IgD-negative memory B cell (primary cell): ENCODE measurements around the gene WDR11. TPM values are rescaled to one million over a fixed set of nuclear protein-coding genes. Genes with fewer than 3 reads are reported as not detected.

Experiments
- H3K27ac Mint-ChIP-seq, 3 donors: one replicate each; pipeline ENCODE4 v1.8.0; 2020 to 2022; ENCODE audit warnings: mild to moderate bottlenecking in 3 of 3, mixed read lengths in 3 of 3, moderate library complexity in 1 of 3
- H3K27me3 Mint-ChIP-seq: one replicate; pipeline ENCODE4 v1.8.0; 2021; ENCODE audit warnings: mixed read lengths
- H3K36me3 Mint-ChIP-seq: one replicate; pipeline ENCODE4 v1.8.0; 2020; ENCODE audit warnings: mild to moderate bottlenecking, mixed read lengths
- H3K4me1 Mint-ChIP-seq, 3 donors: one replicate each; pipeline ENCODE4 v1.8.0; 2020 to 2022; ENCODE audit warnings: mixed read lengths in 3 of 3, mild to moderate bottlenecking in 1 of 3
- H3K4me3 Mint-ChIP-seq, 4 donors: one replicate each; pipeline ENCODE4 v1.8.0; 2020 to 2022; ENCODE audit warnings: mild to moderate bottlenecking in 4 of 4, mixed read lengths in 4 of 4, moderate library complexity in 3 of 4
- H3K9me3 Mint-ChIP-seq, 3 donors: one replicate each; pipeline ENCODE4 v1.8.0; 2020 to 2021; ENCODE audit warnings: mixed read lengths in 3 of 3, mild to moderate bottlenecking in 1 of 3
- polyA plus RNA-seq: library from polyadenylated mRNA; unstranded; fragments of 300-500 nt; fragmentation: Illumina TruSeq; gene quantifications from one replicate; pipeline ENCODE4 v1.2.3, GENCODE V29; 2021

Gene WDR11, protein sequence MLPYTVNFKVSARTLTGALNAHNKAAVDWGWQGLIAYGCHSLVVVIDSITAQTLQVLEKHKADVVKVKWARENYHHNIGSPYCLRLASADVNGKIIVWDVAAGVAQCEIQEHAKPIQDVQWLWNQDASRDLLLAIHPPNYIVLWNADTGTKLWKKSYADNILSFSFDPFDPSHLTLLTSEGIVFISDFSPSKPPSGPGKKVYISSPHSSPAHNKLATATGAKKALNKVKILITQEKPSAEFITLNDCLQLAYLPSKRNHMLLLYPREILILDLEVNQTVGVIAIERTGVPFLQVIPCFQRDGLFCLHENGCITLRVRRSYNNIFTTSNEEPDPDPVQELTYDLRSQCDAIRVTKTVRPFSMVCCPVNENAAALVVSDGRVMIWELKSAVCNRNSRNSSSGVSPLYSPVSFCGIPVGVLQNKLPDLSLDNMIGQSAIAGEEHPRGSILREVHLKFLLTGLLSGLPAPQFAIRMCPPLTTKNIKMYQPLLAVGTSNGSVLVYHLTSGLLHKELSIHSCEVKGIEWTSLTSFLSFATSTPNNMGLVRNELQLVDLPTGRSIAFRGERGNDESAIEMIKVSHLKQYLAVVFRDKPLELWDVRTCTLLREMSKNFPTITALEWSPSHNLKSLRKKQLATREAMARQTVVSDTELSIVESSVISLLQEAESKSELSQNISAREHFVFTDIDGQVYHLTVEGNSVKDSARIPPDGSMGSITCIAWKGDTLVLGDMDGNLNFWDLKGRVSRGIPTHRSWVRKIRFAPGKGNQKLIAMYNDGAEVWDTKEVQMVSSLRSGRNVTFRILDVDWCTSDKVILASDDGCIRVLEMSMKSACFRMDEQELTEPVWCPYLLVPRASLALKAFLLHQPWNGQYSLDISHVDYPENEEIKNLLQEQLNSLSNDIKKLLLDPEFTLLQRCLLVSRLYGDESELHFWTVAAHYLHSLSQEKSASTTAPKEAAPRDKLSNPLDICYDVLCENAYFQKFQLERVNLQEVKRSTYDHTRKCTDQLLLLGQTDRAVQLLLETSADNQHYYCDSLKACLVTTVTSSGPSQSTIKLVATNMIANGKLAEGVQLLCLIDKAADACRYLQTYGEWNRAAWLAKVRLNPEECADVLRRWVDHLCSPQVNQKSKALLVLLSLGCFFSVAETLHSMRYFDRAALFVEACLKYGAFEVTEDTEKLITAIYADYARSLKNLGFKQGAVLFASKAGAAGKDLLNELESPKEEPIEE
- polyA plus RNA-seq: 38.1 TPM

- Mint-ChIP-seq H3K27ac (peak within 1 kb of the TSS; percentile 97 to 99 (median 98)), H3K9me3 (peaks cover 0 to 9% (median 2%) of the 10 kb centered on the region in 3 donors), H3K36me3 (peaks cover 15% of the 10 kb centered on the region), H3K4me3 (peak within 1 kb of the TSS; percentile 95 to 99 (median 98)), H3K27me3 (no peaks in the 10 kb centered on the region), H3K4me1 (peaks cover 29 to 42% (median 34%) of the 10 kb centered on the region in 3 donors)
Measured at GRCh38 chr10:120850911-120851865, at the start of gene WDR11. WDR11 (plus strand) TSS chr10:120851362; CDS start chr10:120851421, 59 bp downstream.

DNA sequence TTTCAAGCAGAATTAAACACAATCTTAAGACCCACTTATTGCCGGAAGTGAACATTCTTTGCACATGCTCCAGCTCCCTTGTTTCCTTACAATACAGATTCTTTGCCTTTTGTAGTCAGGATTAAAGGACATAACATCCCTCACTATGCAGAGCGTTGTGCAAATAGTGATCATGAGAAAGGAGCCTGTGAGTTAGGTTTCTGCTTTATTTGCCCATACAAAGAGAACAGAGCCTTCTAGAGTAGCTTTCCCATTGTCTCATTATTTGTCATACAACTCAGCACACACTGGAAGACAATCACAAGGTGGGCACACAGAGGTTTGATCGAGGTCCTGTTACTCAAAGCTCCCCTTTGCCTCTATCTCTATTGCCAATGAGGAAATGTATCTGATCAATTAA is 48.2 kb upstream of the WDR11 start:
- Mint-ChIP-seq H3K4me3 (no peak overlapping the region), H3K4me1 (no peaks in the 10 kb centered on the region), H3K36me3 (peaks cover 6% of the 10 kb centered on the region), H3K27me3 (no peaks in the 10 kb centered on the region), H3K27ac (no peak overlapping the region), H3K9me3 (no peaks in the 10 kb centered on the region)

DNA sequence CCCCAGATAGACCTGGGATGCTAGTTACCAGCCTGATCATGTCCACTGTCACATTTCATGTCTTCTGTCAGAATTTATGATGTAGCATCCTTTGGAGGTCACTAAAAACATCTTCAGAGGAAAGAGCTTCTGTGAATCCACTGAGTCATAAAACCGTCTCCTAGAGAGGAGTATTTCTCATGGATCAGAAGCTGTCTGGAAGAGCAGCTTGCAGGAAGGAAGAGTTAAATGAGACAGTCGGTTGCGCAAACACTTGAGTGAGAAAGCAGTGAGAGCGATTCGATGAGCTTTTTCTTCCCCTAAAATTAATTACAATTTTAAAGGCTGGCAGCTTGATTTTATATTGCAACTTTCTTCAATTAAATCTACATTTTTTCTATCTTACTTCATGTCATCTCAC is 47.2 kb upstream of the WDR11 start:
- H3K27ac Mint-ChIP-seq: no peak overlapping the region

DNA sequence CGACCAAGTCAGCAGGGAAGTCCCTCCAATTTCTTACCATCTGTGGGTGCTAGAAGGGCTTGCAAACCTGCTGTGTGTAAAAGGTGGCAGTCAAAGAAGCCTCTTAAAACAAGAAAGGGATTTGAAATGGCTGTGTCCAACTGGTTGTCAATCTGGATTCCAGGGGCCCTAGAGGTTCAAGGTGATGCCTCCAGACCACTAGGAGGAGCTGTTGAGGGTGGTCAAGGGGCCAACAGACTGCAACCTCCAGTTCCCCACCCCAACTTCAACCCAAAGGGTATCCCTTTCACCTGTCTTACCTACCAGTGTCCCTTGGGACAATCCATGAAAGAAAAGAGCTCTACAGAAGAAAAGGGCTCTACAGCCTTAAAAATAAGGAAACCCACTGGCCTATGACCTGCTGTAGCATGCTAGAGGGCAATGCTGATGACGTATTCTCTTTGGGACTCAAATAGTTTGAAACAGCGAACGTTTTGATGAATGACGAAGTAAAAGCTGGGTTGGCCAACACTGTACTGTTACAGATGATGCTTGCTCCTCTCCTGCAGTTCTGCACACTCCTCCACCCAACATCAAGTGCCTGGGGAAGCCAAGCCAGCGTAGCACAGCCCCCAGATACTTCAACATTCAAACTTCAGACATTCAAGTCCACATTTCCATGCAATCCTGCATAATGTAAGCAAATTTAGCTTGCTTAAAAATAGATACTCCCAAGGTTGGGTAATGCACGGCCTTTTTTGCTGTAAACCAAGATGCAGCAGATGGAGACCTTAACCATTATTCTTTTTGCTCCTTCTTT is 45.9 kb upstream of the WDR11 start:
- Mint-ChIP-seq H3K4me3 (no peak overlapping the region), H3K27me3 (no peaks in the 10 kb centered on the region), H3K27ac (no peak overlapping the region), H3K4me1 (no peaks in the 10 kb centered on the region), H3K9me3 (no peaks in the 10 kb centered on the region), H3K36me3 (peaks cover 6% of the 10 kb centered on the region)

More for the DNA sequence above, 47.2 kb upstream of the WDR11 start:
- H3K36me3 Mint-ChIP-seq: peaks cover 6% of the 10 kb centered on the region
- no peaks in the 10 kb centered on the region for H3K9me3 Mint-ChIP-seq
- no peaks in the 10 kb centered on the region for H3K4me1 Mint-ChIP-seq
- H3K27me3 Mint-ChIP-seq: no peaks in the 10 kb centered on the region
- no peak overlapping the region for H3K4me3 Mint-ChIP-seq

- Mint-ChIP-seq H3K27ac (no peak overlapping the region), H3K36me3 (peaks cover 6% of the 10 kb centered on the region), H3K9me3 (no peaks in the 10 kb centered on the region), H3K4me1 (no peaks in the 10 kb centered on the region), H3K4me3 (no peak overlapping the region), H3K27me3 (no peaks in the 10 kb centered on the region)
Measured at GRCh38 chr10:120806081-120806480, 45.1 kb upstream of the WDR11 start.

- Mint-ChIP-seq H3K4me3 (no peak overlapping the region), H3K36me3 (no peaks in the 10 kb centered on the region), H3K9me3 (peaks cover 0 to 3% (median 0%) of the 10 kb centered on the region in 3 donors), H3K27me3 (no peaks in the 10 kb centered on the region), H3K4me1 (no peaks in the 10 kb centered on the region), H3K27ac (no peak overlapping the region)
Measured at GRCh38 chr10:120810298-120810697, 40.9 kb upstream of the WDR11 start.

DNA sequence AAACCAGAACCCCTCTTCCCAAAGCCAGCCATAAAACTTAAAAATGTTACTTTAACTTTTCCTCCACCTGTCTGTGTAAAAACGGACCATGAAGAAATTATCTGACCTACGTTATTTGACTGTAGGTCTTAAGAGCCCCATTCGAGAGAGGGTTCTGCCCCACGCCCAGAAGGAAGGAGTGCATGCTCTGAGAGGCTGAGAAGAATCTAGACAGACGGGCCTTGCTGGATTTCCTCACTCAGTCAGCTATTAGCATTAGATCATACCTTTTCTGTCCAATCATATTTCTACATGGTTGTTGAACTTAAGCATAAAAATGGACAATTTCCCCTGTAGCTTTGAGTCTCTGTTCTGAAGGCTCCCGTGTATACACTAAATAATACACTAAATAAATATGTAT is 38.1 kb upstream of the WDR11 start:
- Mint-ChIP-seq H3K4me3 (no peak overlapping the region), H3K36me3 (no peaks in the 10 kb centered on the region), H3K27ac (no peak overlapping the region), H3K27me3 (peaks cover 3% of the 10 kb centered on the region), H3K9me3 (peaks cover 3 to 8% (median 3%) of the 10 kb centered on the region in 3 donors), H3K4me1 (no peaks in the 10 kb centered on the region)

- no peaks in the 10 kb centered on the region for H3K4me1 Mint-ChIP-seq
Measured at GRCh38 chr10:120818301-120818700, 32.9 kb upstream of the WDR11 start.

DNA sequence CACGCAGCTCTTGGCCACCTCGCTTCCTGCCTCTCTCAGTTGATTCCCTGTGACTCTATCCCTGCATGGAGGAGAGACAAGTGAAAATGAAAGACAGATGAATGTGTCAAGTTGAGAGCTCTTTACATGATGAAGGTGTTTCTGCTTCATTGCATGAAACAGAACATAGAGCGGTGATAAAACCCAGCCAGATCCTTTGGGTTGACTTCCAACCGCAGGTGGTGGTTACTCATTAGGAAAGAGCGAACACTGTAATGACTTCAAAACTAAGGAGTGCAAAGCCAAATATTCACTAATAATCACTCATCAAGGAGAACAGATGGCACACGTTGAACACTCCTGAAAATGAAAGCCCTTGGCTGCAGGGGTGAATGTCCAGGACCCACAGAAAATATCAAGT is 31.8 kb upstream of the WDR11 start:
- Mint-ChIP-seq H3K36me3 (peaks cover 3% of the 10 kb centered on the region), H3K27ac (no peak overlapping the region), H3K27me3 (peaks cover 8% of the 10 kb centered on the region), H3K4me1 (no peaks in the 10 kb centered on the region), H3K9me3 (peaks cover 3 to 8% (median 3%) of the 10 kb centered on the region in 3 donors), H3K4me3 (no peak overlapping the region)

More at GRCh38 chr10:120818301-120818700, 32.9 kb upstream of the WDR11 start:
- H3K27me3 Mint-ChIP-seq: peaks cover 8% of the 10 kb centered on the region
- H3K4me3 Mint-ChIP-seq: no peak overlapping the region
- H3K27ac Mint-ChIP-seq: no peak overlapping the region
- peaks cover 3 to 8% (median 3%) of the 10 kb centered on the region in 3 donors for H3K9me3 Mint-ChIP-seq
- peaks cover 2% of the 10 kb centered on the region for H3K36me3 Mint-ChIP-seq

GRCh38 chr10:120823266-120823665 is 27.9 kb upstream of the WDR11 start:
- Mint-ChIP-seq H3K36me3 (peaks cover 3% of the 10 kb centered on the region), H3K4me1 (peaks cover 24 to 30% (median 29%) of the 10 kb centered on the region in 3 donors), H3K27me3 (peaks cover 5% of the 10 kb centered on the region), H3K27ac (no peak overlapping the region), H3K9me3 (no peaks in the 10 kb centered on the region), H3K4me3 (no peak overlapping the region)

- Mint-ChIP-seq H3K4me3 (peak overlapping the region in 1 of 4 donors; percentile 61), H3K27me3 (no peaks in the 10 kb centered on the region), H3K27ac (no peak overlapping the region), H3K9me3 (no peaks in the 10 kb centered on the region), H3K36me3 (peaks cover 1% of the 10 kb centered on the region), H3K4me1 (peaks cover 24 to 33% (median 29%) of the 10 kb centered on the region in 3 donors)
Measured at GRCh38 chr10:120824881-120825309, 26.3 kb upstream of the WDR11 start.

DNA sequence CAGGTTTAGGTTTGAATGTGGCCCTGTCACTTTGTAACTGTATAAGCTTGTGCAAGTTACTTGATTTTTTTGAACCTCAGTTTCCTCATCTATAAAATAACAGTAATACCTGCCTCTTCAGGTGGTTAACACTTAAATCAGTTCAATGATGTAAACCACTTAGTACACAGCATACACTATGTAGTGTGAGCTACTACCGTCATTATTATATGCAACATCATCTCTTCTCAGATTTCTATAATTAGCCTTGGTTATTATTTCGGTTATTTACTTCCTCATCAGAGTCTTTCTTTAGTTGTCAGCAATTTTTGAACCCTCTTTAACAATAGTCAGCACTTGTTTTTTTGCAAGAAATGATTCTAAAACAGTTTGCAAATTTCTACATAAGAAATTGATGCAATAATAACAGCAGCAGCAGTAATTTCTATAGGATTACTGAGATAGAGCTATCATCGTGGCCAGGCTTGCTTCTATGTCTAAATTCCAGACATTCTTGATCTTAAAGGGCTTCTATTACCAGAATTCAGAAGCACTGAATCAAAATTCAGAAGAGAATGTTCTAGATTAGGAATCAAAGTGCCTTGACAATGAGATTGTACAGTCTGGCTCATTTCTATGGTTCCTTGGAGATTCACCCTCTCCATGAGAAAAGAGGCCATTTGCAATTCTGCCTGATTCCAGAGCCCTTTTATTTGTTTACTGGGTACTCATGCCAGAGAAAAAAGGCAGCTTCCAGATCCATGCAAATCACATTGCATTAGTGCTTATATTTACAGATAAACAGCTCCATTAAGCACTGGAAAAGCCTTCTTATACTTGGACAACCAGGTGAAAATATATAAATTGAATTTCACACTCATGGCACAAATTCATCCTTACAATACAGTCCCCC is 25.0 kb upstream of the WDR11 start:
- no peaks in the 10 kb centered on the region for H3K9me3 Mint-ChIP-seq
- peak overlapping the region; percentile 1 to 63 (median 22) for H3K27ac Mint-ChIP-seq
- H3K4me1 Mint-ChIP-seq: peaks cover 24 to 33% (median 29%) of the 10 kb centered on the region in 3 donors
- no peaks in the 10 kb centered on the region for H3K27me3 Mint-ChIP-seq
- peaks cover 1% of the 10 kb centered on the region for H3K36me3 Mint-ChIP-seq
- peak overlapping the region in 2 of 4 donors; percentile 7 to 50 for H3K4me3 Mint-ChIP-seq
